ENCODE measurements around the gene LRRC42. TPM values are rescaled to one million over a fixed set of nuclear protein-coding genes. Genes with fewer than 3 reads are reported as not detected.
A peak's percentile ranks its signal among the peaks of the same experiment; 100 is the strongest.

The LRRC42 gene
- total and polyA plus RNA-seq, 12 donors = 15.2 to 43.4 (median 31.6) TPM

GRCh38 chr1:53959664-53960250 lies 13.6 kb downstream of the LRRC42 start:
- peaks cover 19 to 45% of the 10 kb centered on the region in 2 donors for H3K4me1 ChIP-seq (replicated peaks in 1 of 2)
- intact Hi-C loops (cut with DNase I) = loop anchor here (5.0 kb wide), 1 partner anchor 82 kb away; no protein-coding TSS in a partner anchor
- H3K27ac ChIP-seq = no peak overlapping the region
- no peak overlapping the region for H3K4me3 ChIP-seq
- no peaks in the 10 kb centered on the region for H3K27me3 ChIP-seq
- TF ChIP-seq POLR2A (IDR thresholded peaks at IDR 0.05) (no peak), CTCF (IDR thresholded peaks at IDR 0.05) (peak; percentile 38 to 85 (median 64))
- H3K36me3 ChIP-seq (replicated peaks in 1 of 2) = peaks cover 0 to 43% of the 10 kb centered on the region in 2 donors
- no peak for DNase-seq
- no peaks in the 10 kb centered on the region for H3K9me3 ChIP-seq (replicated peaks in 1 of 3)

- no peak for TF ChIP-seq CTCF (IDR thresholded peaks at IDR 0.05)
- Histone ChIP-seq H3K27me3 (no peaks in the 10 kb centered on the region), H3K4me1 (replicated peaks in 1 of 2) (peaks cover 7 to 26% of the 10 kb centered on the region in 2 donors), H3K9me3 (replicated peaks in 1 of 3) (no peaks in the 10 kb centered on the region), H3K4me3 (no peak overlapping the region), H3K36me3 (replicated peaks in 1 of 2) (peaks cover 0 to 58% of the 10 kb centered on the region in 2 donors), H3K27ac (peak overlapping the region in 2 of 5 donors; percentile 4 to 38)
- intact Hi-C loops (cut with DNase I) = loop anchor here in 1 of 2 donors (5.0 kb wide), 1 partner anchor 85 kb away; no protein-coding TSS in a partner anchor
- DNase-seq = peak in 2 of 7 donors; percentile 18 to 31
- 56 to 70% (median 63%) methylated on average over 4 of the region's 4 CpGs for WGBS, 4 donors
These were observed 16.2 kb downstream of the LRRC42 start for GRCh38 chr1:53962395-53962794.

GRCh38 chr1:53963460-53963859 lies 17.3 kb downstream of the LRRC42 start:
- no peak overlapping the region for H3K27ac ChIP-seq
- H3K4me3 ChIP-seq = no peak overlapping the region
- 87 to 92% (median 88%) methylated on average over 4 of the region's 4 CpGs for WGBS, 4 donors
- peaks cover 5 to 22% of the 10 kb centered on the region in 2 donors for H3K4me1 ChIP-seq (replicated peaks in 1 of 2)
- no peak for DNase-seq
- H3K36me3 ChIP-seq (replicated peaks in 1 of 2) = peaks cover 0 to 69% of the 10 kb centered on the region in 2 donors
- no peaks in the 10 kb centered on the region for H3K27me3 ChIP-seq
- TF ChIP-seq POLR2A (IDR thresholded peaks at IDR 0.05) (no peak), CTCF (IDR thresholded peaks at IDR 0.05) (no peak)
- intact Hi-C loops (cut with DNase I) = loop anchor here in 1 of 2 donors (5.0 kb wide), 1 partner anchor 86 kb away; no protein-coding TSS in a partner anchor
- no peaks in the 10 kb centered on the region for H3K9me3 ChIP-seq (replicated peaks in 1 of 3)

GRCh38 chr1:53964109-53964508 lies 18.0 kb downstream of the LRRC42 start:
- Histone ChIP-seq H3K4me3 (no peak overlapping the region), H3K27ac (no peak overlapping the region), H3K36me3 (replicated peaks in 1 of 2) (peaks cover 0 to 73% of the 10 kb centered on the region in 2 donors), H3K9me3 (replicated peaks in 1 of 3) (no peaks in the 10 kb centered on the region), H3K4me1 (replicated peaks in 1 of 2) (peaks cover 5 to 22% of the 10 kb centered on the region in 2 donors), H3K27me3 (no peaks in the 10 kb centered on the region)
- intact Hi-C loops (cut with DNase I) = loop anchor here in 1 of 2 donors (5.0 kb wide), 1 partner anchor 87 kb away; no protein-coding TSS in a partner anchor
- no peak for DNase-seq
- WGBS, 4 donors = 70 to 73% (median 72%) methylated on average over 5 of the region's 5 CpGs
- TF ChIP-seq CTCF (IDR thresholded peaks at IDR 0.05) (no peak), POLR2A (IDR thresholded peaks at IDR 0.05) (no peak)
